SK-N-SH (cell line): ENCODE measurements around the gene SPEF1. TPM values are rescaled to one million over a fixed set of nuclear protein-coding genes. Genes with fewer than 3 reads are reported as not detected.

ENCODE experiments used
- CTCF ChIA-PET: fragments of 300-600, 350-600 bp; formaldehyde crosslinking; extraction: SDS; loops from one replicate; lab custom pipeline; 2021; lab: Yijun Ruan, JAX
- POLR2A ChIA-PET: fragments of 350-600 bp; sonication (Branson Sonifier 250); formaldehyde crosslinking; extraction: SDS; loops from one replicate; lab custom pipeline; 2020; ENCODE audit warnings: antibody characterized with exemption, inconsistent platforms; lab: Yijun Ruan, JAX
- DNase-seq: peaks from one replicate; pipeline ENCODE4 v3.0.0; 2012
- H2AFZ ChIP-seq: fragments of 200-600 bp; sonication (generic); 2 replicates; pipeline ENCODE4 v1.8.1; 2016; ENCODE audit warnings: antibody characterized with exemption, mild to moderate bottlenecking, low read depth
- H3F3A ChIP-seq: fragments of 200-600 bp; sonication (generic); replicated peaks from 2 replicates; pipeline ENCODE3; 2016; ENCODE audit warnings: antibody characterized with exemption, mild to moderate bottlenecking; ENCODE audit not compliant: insufficient read depth
- H3K27ac ChIP-seq, 2 experiments: fragments of 200-500 bp in 1 of 2; fragments of 200-600 bp in 1 of 2; sonication (Bioruptor generic) in 1 of 2; sonication (generic), shearing (Covaris generic) in 1 of 2; 2 replicates each; pipeline versions ENCODE4 v1.5.1 to v1.6.1; 2014 to 2016; ENCODE audit warnings: low read depth in 2 of 2, inconsistent platforms in 1 of 2, low read length in 1 of 2, mild to moderate bottlenecking in 1 of 2, mixed read lengths in 1 of 2
- H3K27me3 ChIP-seq: fragments of 200-600 bp; sonication (generic), shearing (Covaris generic); 2 replicates; pipeline ENCODE4 v1.6.1; 2016; ENCODE audit warnings: mixed run types; ENCODE audit not compliant: insufficient read depth
- H3K36me3 ChIP-seq, 2 experiments: fragments of 200-500 bp in 1 of 2; fragments of 200-600 bp in 1 of 2; sonication (Bioruptor generic) in 1 of 2; sonication (generic) in 1 of 2; replicated peaks in 1 of 2; 2 replicates each; pipeline versions ENCODE3 to v1.5.1; 2014 to 2016; ENCODE audit warnings: low read length in 1 of 2, mild to moderate bottlenecking in 1 of 2; ENCODE audit not compliant: insufficient read depth in 2 of 2, control insufficient read depth in 1 of 2
- H3K4me1 ChIP-seq, 2 experiments: fragments of 200-500 bp in 1 of 2; fragments of 200-600 bp in 1 of 2; sonication (Bioruptor generic) in 1 of 2; sonication (generic), shearing (Covaris generic) in 1 of 2; 2 replicates each; pipeline versions ENCODE4 v1.5.1 to v1.6.1; 2014 to 2016; ENCODE audit warnings: low read depth in 1 of 2, low read length in 1 of 2, mixed run types in 1 of 2; ENCODE audit not compliant: insufficient read depth in 2 of 2, control insufficient read depth in 1 of 2
- H3K4me2 ChIP-seq: fragments of 200-600 bp; sonication (generic), shearing (Covaris generic); 2 replicates; pipeline ENCODE4 v1.6.1; 2017; ENCODE audit warnings: mixed run types
- H3K4me3 ChIP-seq, 2 experiments: fragments of 200-500 bp in 1 of 2; fragments of 200-600 bp in 1 of 2; sonication (Bioruptor generic) in 1 of 2; sonication (generic), shearing (Covaris generic) in 1 of 2; 2 replicates each; pipeline versions ENCODE4 v1.5.1 to v1.8.1; 2014 to 2016; ENCODE audit warnings: low read depth in 2 of 2, inconsistent platforms in 1 of 2, low read length in 1 of 2, mild to moderate bottlenecking in 1 of 2, mixed read lengths in 1 of 2, moderate library complexity in 1 of 2
- H3K79me2 ChIP-seq: fragments of 200-600 bp; sonication (generic); 2 replicates; pipeline ENCODE4 v1.8.1; 2017; ENCODE audit warnings: mild to moderate bottlenecking; ENCODE audit not compliant: insufficient read depth
- H3K9ac ChIP-seq: fragments of 200-600 bp; sonication (generic); 2 replicates; pipeline ENCODE4 v1.6.1; 2017; ENCODE audit warnings: mixed run types
- H3K9me2 ChIP-seq: fragments of 200-600 bp; sonication (generic); 2 replicates; pipeline ENCODE4 v1.6.1; 2017; ENCODE audit warnings: mixed run types
- H3K9me3 ChIP-seq: fragments of 200-600 bp; sonication (generic); 2 replicates; pipeline ENCODE4 v1.6.1; 2017; ENCODE audit warnings: mixed run types, mild to moderate bottlenecking, moderate library complexity
- H4K20me1 ChIP-seq: fragments of 200-600 bp; sonication (generic); 2 replicates; pipeline ENCODE4 v1.6.1; 2017; ENCODE audit warnings: mild to moderate bottlenecking, mixed run types; ENCODE audit not compliant: insufficient read depth
- ELF1 ChIP-seq: IDR thresholded peaks from 2 replicates; pipeline ENCODE4 v1.4.0; 2012
- FOSL2 ChIP-seq: IDR thresholded peaks from 2 replicates; pipeline ENCODE4 v1.4.0; 2012; ENCODE audit warnings: low read depth, mild to moderate bottlenecking, moderate library complexity, borderline replicate concordance
- FOXM1 ChIP-seq: IDR thresholded peaks from 2 replicates; pipeline ENCODE4 v1.4.0; 2012; ENCODE audit warnings: low read depth, mild to moderate bottlenecking
- RAD21 ChIP-seq: IDR thresholded peaks from 2 replicates; pipeline ENCODE4 v1.6.1; 2012; ENCODE audit warnings: mild to moderate bottlenecking, low read length
- RCOR1 ChIP-seq: fragments of 150-350 bp; IDR thresholded peaks from 2 replicates; pipeline ENCODE4 v1.6.1; 2017; ENCODE audit warnings: antibody characterized with exemption, low read length
- RFX5 ChIP-seq: IDR thresholded peaks from 2 replicates; pipeline ENCODE4 v1.6.1; 2012; ENCODE audit warnings: mild to moderate bottlenecking, improper control_type of control experiment, low read length
- RXRA ChIP-seq: IDR thresholded peaks from 2 replicates; pipeline ENCODE4 v1.4.0; 2012; ENCODE audit warnings: low read depth, mild to moderate bottlenecking, borderline replicate concordance
- SIN3A ChIP-seq: IDR thresholded peaks from 2 replicates; pipeline ENCODE4 v1.6.1; 2012; ENCODE audit warnings: low read depth, mild to moderate bottlenecking, low read length, moderate library complexity, borderline replicate concordance
- TAF1 ChIP-seq: IDR thresholded peaks from 2 replicates; pipeline ENCODE4 v1.6.1; 2012; ENCODE audit warnings: low read depth, mild to moderate bottlenecking, low read length, moderate library complexity, borderline replicate concordance
- TEAD4 ChIP-seq: IDR thresholded peaks from 2 replicates; pipeline ENCODE4 v1.4.0; 2012; ENCODE audit warnings: mild to moderate bottlenecking, borderline replicate concordance; ENCODE audit not compliant: insufficient read depth
- WGBS: methylation state at CpG from one replicate; pipeline ENCODE4 v1.1.6; 2017; ENCODE audit warnings: low lambda C conversion rate; 5-methylcytosine and 5-hydroxymethylcytosine counted together
- polyA plus RNA-seq, 3 experiments: library from polyadenylated mRNA; depleted of rRNA; stranded (reverse); fragments of >200 nt; gene quantifications; 2 replicates each; pipeline ENCODE4 v1.2.3, GENCODE V29; 2012
- TF ChIP-seq, protein P1 (sequence below): fragments of 150-350 bp; IDR thresholded peaks from 2 replicates; pipeline ENCODE4 v1.6.1; 2016; ENCODE audit warnings: mild to moderate bottlenecking, low read depth, low read length
- TF ChIP-seq, protein P2 (sequence below): IDR thresholded peaks from 2 replicates; pipeline ENCODE4 v1.4.0; 2012; ENCODE audit warnings: low read depth, borderline replicate concordance

Gene SPEF1
- polyA plus RNA-seq, 1 of the 3 experiments (the other 2 are of a cell fraction) = 1.6 TPM

GRCh38 chr20:3744806-3745685, 36.2 kb downstream of the SPEF1 start:
- Histone ChIP-seq H2AFZ (no peak overlapping the region), H3K9ac (no peak overlapping the region), H3K4me2 (no peak overlapping the region), H3K9me3 (no peaks in the 10 kb centered on the region), H3K4me3 (peak overlapping the region in 1 of 2 experiments; percentile 34; a peak in 2 of 4 replicates), H3K79me2 (no peaks in the 10 kb centered on the region), H3K27ac (no peak overlapping the region), H3F3A (no peaks in the 10 kb centered on the region), H3K27me3 (no peaks in the 10 kb centered on the region), H3K4me1 (peaks cover 0 to 21% of the 10 kb centered on the region in 2 experiments; a peak in 1 of 4 replicates), H3K9me2 (no peaks in the 10 kb centered on the region), H3K36me3 (no peaks in the 10 kb centered on the region), H4K20me1 (no peaks in the 10 kb centered on the region)
- CTCF ChIA-PET = interaction anchor here (1.2 to 7.6 kb wide), 8 partner anchors 10 to 110 kb away, joined by 3 to 60 read pairs (median 6); partner anchors contain the start of genes ADISSP and SIGLEC1
- 51% methylated on average over 40 of the region's 45 CpGs for WGBS
- peak; percentile 90 for DNase-seq
- TF ChIP-seq RAD21 (no peak), RXRA (no peak), FOXM1 (no peak), RFX5 (no peak), TEAD4 (no peak)
- TF ChIP-seq, protein P1, sequence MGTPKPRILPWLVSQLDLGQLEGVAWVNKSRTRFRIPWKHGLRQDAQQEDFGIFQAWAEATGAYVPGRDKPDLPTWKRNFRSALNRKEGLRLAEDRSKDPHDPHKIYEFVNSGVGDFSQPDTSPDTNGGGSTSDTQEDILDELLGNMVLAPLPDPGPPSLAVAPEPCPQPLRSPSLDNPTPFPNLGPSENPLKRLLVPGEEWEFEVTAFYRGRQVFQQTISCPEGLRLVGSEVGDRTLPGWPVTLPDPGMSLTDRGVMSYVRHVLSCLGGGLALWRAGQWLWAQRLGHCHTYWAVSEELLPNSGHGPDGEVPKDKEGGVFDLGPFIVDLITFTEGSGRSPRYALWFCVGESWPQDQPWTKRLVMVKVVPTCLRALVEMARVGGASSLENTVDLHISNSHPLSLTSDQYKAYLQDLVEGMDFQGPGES = no peak
- POLR2A ChIA-PET = no interaction called here

DNA sequence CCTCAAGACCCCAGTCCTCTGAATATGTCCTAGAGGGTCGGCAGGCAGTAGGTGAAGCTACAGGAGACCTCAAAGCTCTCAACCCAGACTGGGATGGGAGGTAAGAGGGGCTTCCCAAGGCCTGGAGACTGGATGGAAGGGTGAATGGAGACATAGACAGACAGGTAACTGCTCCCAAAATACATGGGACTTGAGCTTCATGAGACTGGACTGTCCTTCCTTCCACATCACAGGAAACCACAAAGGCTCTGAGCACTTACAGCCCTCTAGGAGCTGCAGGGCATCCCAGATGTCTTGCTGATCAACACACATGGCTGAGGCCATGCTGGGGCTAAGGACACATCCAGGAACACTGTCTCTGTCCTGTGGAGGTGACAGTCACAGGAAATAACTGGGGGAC, 37.2 kb downstream of the SPEF1 start:
- ChIA-PET POLR2A (no interaction called here), CTCF (interaction anchor here (1.0 to 2.3 kb wide), 7 partner anchors 11 to 111 kb away, joined by 3 to 11 read pairs (median 4); partner anchors contain the start of genes SIGLEC1 and SPEF1)
- Histone ChIP-seq H3K79me2 (no peaks in the 10 kb centered on the region), H3K4me3 (no peak overlapping the region), H2AFZ (no peak overlapping the region), H3K9ac (no peak overlapping the region), H3K4me2 (no peak overlapping the region), H3K27ac (no peak overlapping the region), H4K20me1 (no peaks in the 10 kb centered on the region), H3F3A (no peaks in the 10 kb centered on the region), H3K9me2 (no peaks in the 10 kb centered on the region), H3K36me3 (no peaks in the 10 kb centered on the region), H3K27me3 (no peaks in the 10 kb centered on the region), H3K4me1 (peaks cover 0 to 26% of the 10 kb centered on the region in 2 experiments; a peak in 1 of 4 replicates), H3K9me3 (no peaks in the 10 kb centered on the region)
- no peak for DNase-seq
- no peak for TF ChIP-seq TEAD4
- TF ChIP-seq, protein P2, sequence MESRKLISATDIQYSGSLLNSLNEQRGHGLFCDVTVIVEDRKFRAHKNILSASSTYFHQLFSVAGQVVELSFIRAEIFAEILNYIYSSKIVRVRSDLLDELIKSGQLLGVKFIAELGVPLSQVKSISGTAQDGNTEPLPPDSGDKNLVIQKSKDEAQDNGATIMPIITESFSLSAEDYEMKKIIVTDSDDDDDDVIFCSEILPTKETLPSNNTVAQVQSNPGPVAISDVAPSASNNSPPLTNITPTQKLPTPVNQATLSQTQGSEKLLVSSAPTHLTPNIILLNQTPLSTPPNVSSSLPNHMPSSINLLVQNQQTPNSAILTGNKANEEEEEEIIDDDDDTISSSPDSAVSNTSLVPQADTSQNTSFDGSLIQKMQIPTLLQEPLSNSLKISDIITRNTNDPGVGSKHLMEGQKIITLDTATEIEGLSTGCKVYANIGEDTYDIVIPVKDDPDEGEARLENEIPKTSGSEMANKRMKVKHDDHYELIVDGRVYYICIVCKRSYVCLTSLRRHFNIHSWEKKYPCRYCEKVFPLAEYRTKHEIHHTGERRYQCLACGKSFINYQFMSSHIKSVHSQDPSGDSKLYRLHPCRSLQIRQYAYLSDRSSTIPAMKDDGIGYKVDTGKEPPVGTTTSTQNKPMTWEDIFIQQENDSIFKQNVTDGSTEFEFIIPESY = no peak
- TF ChIP-seq ELF1 = no peak
- TF ChIP-seq RCOR1 = no peak
- TF ChIP-seq FOSL2 = no peak
- TF ChIP-seq, protein P1 = no peak
- TF ChIP-seq TAF1 = no peak
- no peak for TF ChIP-seq SIN3A
- 40% methylated on average over 1 of the region's 1 CpG for WGBS
